ENCODE data around the gene SMARCA1. TPM values are rescaled to one million over a fixed set of nuclear protein-coding genes. Genes with fewer than 3 reads are reported as not detected.

The SMARCA1 gene
- total RNA-seq, 2 experiments from 2014 or later = 0.21 to 0.23 TPM

- no peaks in the 10 kb centered on the region for H3K9me3 Mint-ChIP-seq (ENCODE audit: low read depth)
- H3K4me3 Mint-ChIP-seq = no peak overlapping the region
- H3K27me3 Mint-ChIP-seq = peaks cover 10% of the 10 kb centered on the region
- ChIA-PET POLR2A (no interaction called here), CTCF (no interaction called here)
- intact Hi-C loops (cut with DNase I, micrococcal nuclease) = no loop called here
- DNase-seq (no peak), ATAC-seq (no peak)
- no peaks in the 10 kb centered on the region for H3K4me1 Mint-ChIP-seq
- no peak overlapping the region for H3K27ac Mint-ChIP-seq
- no peaks in the 10 kb centered on the region for H3K36me3 Mint-ChIP-seq (ENCODE audit: low read depth)
Measured at GRCh38 chrX:129525162-129525561, 1.9 kb upstream of the SMARCA1 start.

- H3K4me3 Mint-ChIP-seq = no peak overlapping the region
- H3K36me3 Mint-ChIP-seq (ENCODE audit: low read depth) = no peaks in the 10 kb centered on the region
- CTCF ChIA-PET = interaction anchor here (0.6 kb wide), 1 partner anchor 21 kb away, joined by 3 read pairs; no protein-coding TSS in a partner anchor
- POLR2A ChIA-PET = no interaction called here
- no peak overlapping the region for H3K27ac Mint-ChIP-seq
- no peaks in the 10 kb centered on the region for H3K4me1 Mint-ChIP-seq
- no peaks in the 10 kb centered on the region for H3K9me3 Mint-ChIP-seq (ENCODE audit: low read depth)
- ATAC-seq (no peak), DNase-seq (no peak)
- intact Hi-C loops (cut with DNase I, micrococcal nuclease) = no loop called here
- peaks cover 10% of the 10 kb centered on the region for H3K27me3 Mint-ChIP-seq
Measured at GRCh38 chrX:129524250-129524850, 1.1 kb upstream of the SMARCA1 start.

GRCh38 chrX:129522184-129523078 is 859 bp downstream of the SMARCA1 start:
- Mint-ChIP-seq H3K36me3 (ENCODE audit: low read depth) (no peaks in the 10 kb centered on the region), H3K4me1 (no peaks in the 10 kb centered on the region), H3K9me3 (ENCODE audit: low read depth) (no peaks in the 10 kb centered on the region), H3K27ac (no peak overlapping the region), H3K27me3 (peaks cover 10% of the 10 kb centered on the region), H3K4me3 (peak overlapping the region; percentile 69)
- ChIA-PET CTCF (no interaction called here), POLR2A (interaction anchor here (0.6 kb wide), 1 partner anchor 561 kb away, joined by 4 read pairs; no protein-coding TSS in a partner anchor)
- ATAC-seq (no peak), DNase-seq (peak; percentile 19)
- intact Hi-C loops (cut with DNase I, micrococcal nuclease) = no loop called here

- Mint-ChIP-seq H3K9me3 (ENCODE audit: low read depth) (no peaks in the 10 kb centered on the region), H3K4me1 (no peaks in the 10 kb centered on the region), H3K27me3 (peaks cover 10% of the 10 kb centered on the region), H3K4me3 (no peak overlapping the region), H3K36me3 (ENCODE audit: low read depth) (no peaks in the 10 kb centered on the region), H3K27ac (no peak overlapping the region)
- ATAC-seq (no peak), DNase-seq (no peak)
- ChIA-PET CTCF (no interaction called here), POLR2A (no interaction called here)
- intact Hi-C loops (cut with DNase I, micrococcal nuclease) = no loop called here
Measured at GRCh38 chrX:129520151-129520550, 3.1 kb downstream of the SMARCA1 start.

GRCh38 chrX:129516402-129516801 is 6.9 kb downstream of the SMARCA1 start:
- CTCF ChIA-PET = no interaction called here
- Mint-ChIP-seq H3K4me1 (no peaks in the 10 kb centered on the region), H3K36me3 (ENCODE audit: low read depth) (no peaks in the 10 kb centered on the region), H3K9me3 (ENCODE audit: low read depth) (no peaks in the 10 kb centered on the region), H3K4me3 (no peak overlapping the region), H3K27me3 (peaks cover 4% of the 10 kb centered on the region), H3K27ac (no peak overlapping the region)
- DNase-seq (no peak), ATAC-seq (no peak)
- POLR2A ChIA-PET = no interaction called here
- intact Hi-C loops (cut with DNase I, micrococcal nuclease) = no loop called here

- intact Hi-C loops (cut with DNase I, micrococcal nuclease) = no loop called here
- ChIA-PET CTCF (interaction anchor here (0.5 kb wide), 1 partner anchor 92 kb away, joined by 3 read pairs; no protein-coding TSS in a partner anchor), POLR2A (no interaction called here)
- Mint-ChIP-seq H3K9me3 (ENCODE audit: low read depth) (no peaks in the 10 kb centered on the region), H3K27me3 (peaks cover 4% of the 10 kb centered on the region), H3K4me3 (no peak overlapping the region), H3K4me1 (no peaks in the 10 kb centered on the region), H3K27ac (no peak overlapping the region), H3K36me3 (ENCODE audit: low read depth) (no peaks in the 10 kb centered on the region)
- DNase-seq (no peak), ATAC-seq (no peak)
Measured at GRCh38 chrX:129512409-129512808, 10.9 kb downstream of the SMARCA1 start.

GRCh38 chrX:129511689-129512088 is 11.6 kb downstream of the SMARCA1 start:
- no peak for ATAC-seq
- peaks cover 4% of the 10 kb centered on the region for H3K27me3 Mint-ChIP-seq
- POLR2A ChIA-PET = no interaction called here

GRCh38 chrX:129510331-129510730 is 13.0 kb downstream of the SMARCA1 start:
- H3K27me3 Mint-ChIP-seq = peaks cover 4% of the 10 kb centered on the region
- H3K4me3 Mint-ChIP-seq = no peak overlapping the region
- ATAC-seq = no peak
- POLR2A ChIA-PET = no interaction called here
- CTCF ChIA-PET = no interaction called here
- no peak overlapping the region for H3K27ac Mint-ChIP-seq
- H3K4me1 Mint-ChIP-seq = no peaks in the 10 kb centered on the region
- H3K36me3 Mint-ChIP-seq (ENCODE audit: low read depth) = no peaks in the 10 kb centered on the region
- no peaks in the 10 kb centered on the region for H3K9me3 Mint-ChIP-seq (ENCODE audit: low read depth)
- intact Hi-C loops (cut with DNase I, micrococcal nuclease) = no loop called here
- DNase-seq = no peak

More at GRCh38 chrX:129511689-129512088, 11.6 kb downstream of the SMARCA1 start:
- intact Hi-C loops (cut with DNase I, micrococcal nuclease) = no loop called here
- Mint-ChIP-seq H3K9me3 (ENCODE audit: low read depth) (no peaks in the 10 kb centered on the region), H3K36me3 (ENCODE audit: low read depth) (no peaks in the 10 kb centered on the region), H3K4me3 (no peak overlapping the region), H3K27ac (no peak overlapping the region), H3K4me1 (no peaks in the 10 kb centered on the region)
- CTCF ChIA-PET = no interaction called here
- no peak for DNase-seq

GRCh38 chrX:129497146-129497843 is 26.0 kb downstream of the SMARCA1 start:
- CTCF ChIA-PET = no interaction called here
- Mint-ChIP-seq H3K4me3 (no peak overlapping the region), H3K27me3 (no peaks in the 10 kb centered on the region), H3K36me3 (ENCODE audit: low read depth) (no peaks in the 10 kb centered on the region), H3K27ac (no peak overlapping the region), H3K9me3 (ENCODE audit: low read depth) (no peaks in the 10 kb centered on the region), H3K4me1 (no peaks in the 10 kb centered on the region)
- ATAC-seq (no peak), DNase-seq (no peak)
- POLR2A ChIA-PET = no interaction called here
- intact Hi-C loops (cut with DNase I, micrococcal nuclease) = no loop called here

- ChIA-PET POLR2A (no interaction called here), CTCF (no interaction called here)
- Mint-ChIP-seq H3K27ac (no peak overlapping the region), H3K9me3 (ENCODE audit: low read depth) (no peaks in the 10 kb centered on the region), H3K36me3 (ENCODE audit: low read depth) (no peaks in the 10 kb centered on the region), H3K4me1 (no peaks in the 10 kb centered on the region), H3K4me3 (no peak overlapping the region), H3K27me3 (no peaks in the 10 kb centered on the region)
- no peak for ATAC-seq
- DNase-seq = no peak
- intact Hi-C loops (cut with DNase I, micrococcal nuclease) = no loop called here
Measured at GRCh38 chrX:129496625-129497024, 26.7 kb downstream of the SMARCA1 start.

GRCh38 chrX:129495900-129496299 is 27.4 kb downstream of the SMARCA1 start:
- no peak overlapping the region for H3K27ac Mint-ChIP-seq
- no peaks in the 10 kb centered on the region for H3K4me1 Mint-ChIP-seq
- no peak for DNase-seq
- POLR2A ChIA-PET = no interaction called here
- CTCF ChIA-PET = no interaction called here
- no peak for ATAC-seq
- no peaks in the 10 kb centered on the region for H3K27me3 Mint-ChIP-seq
- H3K4me3 Mint-ChIP-seq = no peak overlapping the region
- H3K36me3 Mint-ChIP-seq (ENCODE audit: low read depth) = no peaks in the 10 kb centered on the region
- no peaks in the 10 kb centered on the region for H3K9me3 Mint-ChIP-seq (ENCODE audit: low read depth)
- intact Hi-C loops (cut with DNase I, micrococcal nuclease) = no loop called here

- Mint-ChIP-seq H3K27me3 (no peaks in the 10 kb centered on the region), H3K4me1 (no peaks in the 10 kb centered on the region), H3K36me3 (ENCODE audit: low read depth) (no peaks in the 10 kb centered on the region), H3K27ac (no peak overlapping the region), H3K9me3 (ENCODE audit: low read depth) (no peaks in the 10 kb centered on the region), H3K4me3 (no peak overlapping the region)
- ATAC-seq (no peak), DNase-seq (no peak)
- intact Hi-C loops (cut with DNase I, micrococcal nuclease) = no loop called here
- CTCF ChIA-PET = no interaction called here
- POLR2A ChIA-PET = no interaction called here
Measured at GRCh38 chrX:129494887-129495286, 28.4 kb downstream of the SMARCA1 start.
